GM10266 (cell line): ENCODE data around the gene GADL1.

Experiments used
- DNase-seq: peaks from one replicate; pipeline ENCODE4 v3.0.0; 2012; ENCODE audit errors: extremely low spot score
- CTCF ChIP-seq: IDR thresholded peaks from 2 replicates; pipeline ENCODE4 v1.5.1; 2012; ENCODE audit warnings: mild to moderate bottlenecking, low read depth; ENCODE audit not compliant: control insufficient read depth, insufficient read depth; ENCODE audit errors: missing control alignments

Gene GADL1

GRCh38 chr3:30864132-30864531 is 30.3 kb downstream of the GADL1 start:
- no peak for DNase-seq
- TF ChIP-seq CTCF: no peak

DNA sequence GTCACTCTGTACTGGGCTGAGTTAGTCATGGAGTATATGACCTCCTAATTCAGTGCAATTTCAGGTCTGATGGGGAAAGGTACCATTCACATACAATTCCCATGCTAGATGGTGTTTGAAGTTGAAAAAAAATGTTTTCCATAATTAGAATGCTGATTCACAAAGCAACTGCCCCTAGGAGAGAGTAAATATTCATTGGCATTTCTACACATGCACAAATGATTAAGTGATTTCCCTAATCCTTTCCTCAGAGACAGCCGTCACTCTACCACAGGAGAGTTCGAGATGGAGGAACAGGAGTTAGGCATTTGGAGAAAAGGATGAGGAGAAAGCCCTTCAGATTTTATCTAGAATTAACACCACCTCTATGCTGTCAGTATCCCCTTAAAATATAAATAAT is 32.5 kb downstream of the GADL1 start:
- no peak for DNase-seq
- TF ChIP-seq CTCF: no peak

DNA sequence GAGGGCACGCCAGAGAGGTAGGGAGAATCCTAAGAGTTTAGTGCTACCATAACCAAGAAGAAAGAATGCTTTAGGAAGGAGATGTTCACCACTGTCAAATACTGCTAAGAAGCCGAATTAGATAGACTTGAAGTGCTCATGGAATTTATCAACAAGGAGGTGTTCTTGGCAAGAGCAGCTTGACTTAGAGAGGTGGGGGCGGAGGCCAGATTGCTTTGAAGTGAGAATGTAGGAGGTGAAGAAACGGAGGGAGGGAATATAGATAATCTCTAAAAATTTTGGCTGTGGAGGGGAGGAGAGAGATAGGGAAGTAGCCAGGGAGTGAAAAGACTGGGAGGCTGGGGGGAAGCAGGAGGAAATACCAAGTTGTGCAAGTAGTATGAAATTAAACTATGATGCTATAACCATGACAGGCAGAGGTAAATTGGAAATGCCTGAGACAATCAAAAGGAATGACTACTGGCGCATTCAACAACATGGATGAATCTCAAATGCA is 35.5 kb downstream of the GADL1 start:
- TF ChIP-seq CTCF: no peak

GRCh38 chr3:30855400-30856292 is 38.8 kb downstream of the GADL1 start:
- no peak for DNase-seq
- TF ChIP-seq CTCF: no peak

More for the DNA sequence above, 35.5 kb downstream of the GADL1 start:
- no peak for DNase-seq

GRCh38 chr3:30852833-30853232 is 41.6 kb downstream of the GADL1 start:
- DNase-seq: no peak
- TF ChIP-seq CTCF: no peak

- DNase-seq: no peak
- TF ChIP-seq CTCF: no peak
These were observed 46.2 kb downstream of the GADL1 start for GRCh38 chr3:30848087-30848779.

- no peak for DNase-seq
- no peak for TF ChIP-seq CTCF
These were observed 46.9 kb downstream of the GADL1 start for GRCh38 chr3:30847592-30847991.
